GM21619 (cell line): ENCODE measurements around the gene SYPL2.
A peak's percentile ranks its signal among the peaks of the same experiment; 100 is the strongest.
"Not testable (repeated sequence)": the region's sequence is repeated elsewhere in the genome, so short reads cannot be mapped to it uniquely, and the experiment has no call there.

Experiments used
- ATAC-seq: cut with Tn5 transposase; IDR thresholded peaks from one replicate; pipeline ENCODE4 v1.9.1; 2021; ENCODE audit not compliant: unreplicated experiment

SYPL2 gene

GRCh38 chr1:109470245-109470644 is 3.9 kb downstream of the SYPL2 start:
- ATAC-seq: no peak

- ATAC-seq: no peak
These were observed 6.4 kb downstream of the SYPL2 start for GRCh38 chr1:109472779-109473178.

- ATAC-seq: not testable (repeated sequence)
These were observed 7.1 kb downstream of the SYPL2 start for GRCh38 chr1:109473284-109474057.

- no peak for ATAC-seq
These were observed 8.4 kb downstream of the SYPL2 start for GRCh38 chr1:109474697-109475096.

- ATAC-seq: no peak
These were observed 8.9 kb downstream of the SYPL2 start for GRCh38 chr1:109475261-109475660.

- ATAC-seq: no peak
These were observed 10.5 kb downstream of the SYPL2 start for GRCh38 chr1:109476825-109477224.

GRCh38 chr1:109477821-109478220 is 11.5 kb downstream of the SYPL2 start:
- no peak for ATAC-seq

- no peak for ATAC-seq
These were observed 12.5 kb downstream of the SYPL2 start for GRCh38 chr1:109478806-109479205.

GRCh38 chr1:109479311-109479710 is 13.0 kb downstream of the SYPL2 start:
- no peak for ATAC-seq

- no peak for ATAC-seq
These were observed 13.6 kb downstream of the SYPL2 start for GRCh38 chr1:109479901-109480300.

GRCh38 chr1:109481646-109482045 is 15.3 kb downstream of the SYPL2 start:
- no peak for ATAC-seq

- no peak for ATAC-seq
These were observed 15.9 kb downstream of the SYPL2 start for GRCh38 chr1:109482242-109482641.

- ATAC-seq: peak; percentile 24
These were observed 16.7 kb downstream of the SYPL2 start for GRCh38 chr1:109482791-109483671.

- peak; percentile 72 for ATAC-seq
These were observed 17.5 kb downstream of the SYPL2 start, which contains the start of gene ATXN7L2 for GRCh38 chr1:109483672-109484518. Gene ATXN7L2, plus strand, starts transcription at chr1:109483905. Its CDS starts 49 bp downstream, at chr1:109483954.

- ATAC-seq: no peak
These were observed 18.2 kb downstream of the SYPL2 start for GRCh38 chr1:109484519-109484975.

GRCh38 chr1:109485001-109485400 is 18.7 kb downstream of the SYPL2 start:
- no peak for ATAC-seq

GRCh38 chr1:109487261-109487660 is 20.9 kb downstream of the SYPL2 start:
- no peak for ATAC-seq

- no peak for ATAC-seq
These were observed 21.9 kb downstream of the SYPL2 start for GRCh38 chr1:109488201-109488600.

- no peak for ATAC-seq
These were observed 22.4 kb downstream of the SYPL2 start for GRCh38 chr1:109488696-109489095.

- ATAC-seq: no peak
These were observed 23.9 kb downstream of the SYPL2 start for GRCh38 chr1:109490029-109490933.
